ENCODE data around the gene MRPL28. TPM values are rescaled to one million over a fixed set of nuclear protein-coding genes. Genes with fewer than 3 reads are reported as not detected.
"Not testable (repeated sequence)": the region's sequence is repeated elsewhere in the genome, so short reads cannot be mapped to it uniquely, and the experiment has no call there.

Gene MRPL28
- total RNA-seq, 4 donors from 2014 or later = 57.9 to 68.2 (median 63.0) TPM

- Histone ChIP-seq H3K4me3 (no peak overlapping the region), H3K27me3 (no peaks in the 10 kb centered on the region), H3K36me3 (peaks cover 0 to 42% (median 11%) of the 10 kb centered on the region in 3 donors), H3K9me3 (no peaks in the 10 kb centered on the region), H3K4me1 (peaks cover 25 to 47% (median 39%) of the 10 kb centered on the region in 3 donors), H3K27ac (no peak overlapping the region)
- no peak for DNase-seq
- intact Hi-C loops (cut with DNase I) = no loop called here
- 96% methylated on average over 5 of the region's 14 CpGs; no CpG with 5 or more reads in 1 of the 2 donors for WGBS, 2 donors
- TF ChIP-seq CTCF (IDR thresholded peaks at IDR 0.05) (no peak), POLR2A (IDR thresholded peaks at IDR 0.05) (no peak)
Measured at GRCh38 chr16:378821-379182, 8.5 kb upstream of the MRPL28 start.

DNA sequence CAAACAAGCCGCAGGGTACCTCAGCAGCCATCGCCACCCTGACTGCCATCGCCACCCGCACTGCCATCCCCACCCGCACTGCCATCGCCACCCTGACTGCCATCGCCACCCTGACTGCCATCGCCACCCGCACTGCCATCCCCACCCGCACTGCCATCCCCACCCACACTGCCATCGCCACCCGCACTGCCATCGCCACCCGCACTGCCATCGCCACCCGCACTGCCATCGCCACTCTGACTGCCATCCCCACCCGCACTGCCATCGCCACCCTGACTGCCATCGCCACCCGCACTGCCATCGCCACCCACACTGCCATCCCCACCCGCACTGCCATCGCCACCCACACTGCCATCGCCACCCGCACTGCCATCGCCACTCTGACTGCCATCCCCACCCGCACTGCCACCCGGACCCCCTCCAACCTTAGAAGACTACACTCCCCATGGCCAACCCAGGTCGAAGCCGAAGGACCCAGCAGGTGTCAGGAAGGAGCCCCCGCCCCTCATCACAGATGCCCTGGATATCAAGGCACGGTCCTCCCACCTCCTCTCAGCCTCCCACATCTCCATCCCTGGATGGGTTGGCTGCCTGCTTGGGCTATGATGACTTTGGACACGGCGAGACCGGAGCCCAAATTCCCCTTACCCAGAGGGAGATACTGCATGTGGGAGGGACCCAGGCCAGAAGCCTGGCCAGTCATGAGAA lies 7.9 kb upstream of the MRPL28 start:
- intact Hi-C loops (cut with DNase I); H3K27me3 ChIP-seq; H3K4me3 ChIP-seq; H3K27ac ChIP-seq; DNase-seq; H3K9me3 ChIP-seq: not testable (repeated sequence)
- H3K4me1 ChIP-seq = peaks cover 22 to 42% (median 35%) of the 10 kb centered on the region in 3 donors
- H3K36me3 ChIP-seq = peaks cover 0 to 47% (median 11%) of the 10 kb centered on the region in 3 donors
- 93 to 98% methylated on average over 11 to 31 of the region's 36 CpGs for WGBS, 2 donors

DNA sequence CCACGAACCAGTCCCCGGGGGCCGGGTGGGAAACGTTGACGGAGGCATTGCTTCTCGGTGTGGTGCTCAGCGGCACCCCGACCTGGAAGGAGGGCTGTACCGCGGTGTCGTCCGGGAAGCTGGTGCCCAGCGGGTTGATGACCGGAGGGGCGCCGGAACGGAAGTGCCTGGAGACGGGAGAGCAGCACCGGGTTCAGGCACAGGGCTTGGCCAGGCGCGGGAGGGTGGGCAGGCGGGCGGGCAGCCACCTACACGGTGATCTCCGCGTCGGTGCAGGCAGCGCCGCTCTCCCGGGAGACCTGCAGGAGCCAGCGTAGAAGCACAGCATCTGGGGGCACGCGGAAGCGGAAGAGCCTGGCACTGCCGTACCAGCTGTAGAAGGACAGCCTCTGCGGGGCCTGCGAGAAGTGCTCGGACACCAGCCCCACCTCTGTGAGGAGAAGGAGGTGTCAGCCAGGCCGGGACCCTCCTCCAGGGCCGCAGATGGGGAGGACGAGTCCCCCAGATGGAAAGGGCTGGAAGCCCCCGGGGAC lies 7.1 kb upstream of the MRPL28 start:
- 71 to 81% methylated on average over 6 to 7 of the region's 42 CpGs for WGBS, 2 donors
- intact Hi-C loops (cut with DNase I) = no loop called here
- TF ChIP-seq POLR2A (IDR thresholded peaks at IDR 0.05) (no peak), CTCF (IDR thresholded peaks at IDR 0.05) (no peak)
- H3K27me3 ChIP-seq = no peaks in the 10 kb centered on the region
- H3K36me3 ChIP-seq = peaks cover 0 to 54% (median 11%) of the 10 kb centered on the region in 3 donors
- H3K4me1 ChIP-seq = peaks cover 14 to 34% (median 27%) of the 10 kb centered on the region in 3 donors
- H3K9me3 ChIP-seq = no peaks in the 10 kb centered on the region
- no peak for DNase-seq
- no peak overlapping the region for H3K4me3 ChIP-seq
- no peak overlapping the region for H3K27ac ChIP-seq

GRCh38 chr16:376817-377418 lies 6.6 kb upstream of the MRPL28 start:
- peaks cover 0 to 59% (median 11%) of the 10 kb centered on the region in 3 donors for H3K36me3 ChIP-seq
- intact Hi-C loops (cut with DNase I) = no loop called here
- H3K9me3 ChIP-seq = no peaks in the 10 kb centered on the region
- no peak for TF ChIP-seq POLR2A (IDR thresholded peaks at IDR 0.05)
- TF ChIP-seq CTCF (IDR thresholded peaks at IDR 0.05) = no peak
- peaks cover 14 to 29% (median 24%) of the 10 kb centered on the region in 3 donors for H3K4me1 ChIP-seq
- H3K27me3 ChIP-seq = no peaks in the 10 kb centered on the region
- no peak overlapping the region for H3K27ac ChIP-seq
- H3K4me3 ChIP-seq = no peak overlapping the region
- 89 to 94% methylated on average over 7 to 12 of the region's 26 CpGs for whole genome bisulfite sequencing, 2 donors
- no peak for DNase-seq

GRCh38 chr16:375927-376816 lies 5.8 kb upstream of the MRPL28 start:
- H3K27me3 ChIP-seq = no peaks in the 10 kb centered on the region
- DNase-seq = no peak
- TF ChIP-seq POLR2A (IDR thresholded peaks at IDR 0.05) = no peak
- TF ChIP-seq CTCF (IDR thresholded peaks at IDR 0.05) = no peak
- intact Hi-C loops (cut with DNase I) = no loop called here
- WGBS, 2 donors = 97% methylated on average over 19 of the region's 44 CpGs; no CpG with 5 or more reads in 1 of the 2 donors
- no peak overlapping the region for H3K27ac ChIP-seq
- peaks cover 15 to 30% (median 22%) of the 10 kb centered on the region in 3 donors for H3K4me1 ChIP-seq
- H3K4me3 ChIP-seq = no peak overlapping the region
- H3K36me3 ChIP-seq = peaks cover 0 to 66% (median 11%) of the 10 kb centered on the region in 3 donors
- no peaks in the 10 kb centered on the region for H3K9me3 ChIP-seq
